MM.1S (cell line): ENCODE results near the gene LRCH4.

Experiments
- EZH2 ChIP-seq: fragments of 300-600 bp; sonication (generic); optimal IDR thresholded peaks from 2 replicates; pipeline ENCODE3; 2017; ENCODE audit warnings: low read depth, mild to moderate bottlenecking, antibody characterized with exemption, low read length, mixed read lengths
- EZH2phosphoT487 ChIP-seq: fragments of 300-600 bp; sonication (generic); IDR thresholded peaks from 2 replicates; pipeline ENCODE4 v1.6.1; 2018; ENCODE audit warnings: antibody characterized with exemption, low read length
- TF ChIP-seq, protein P1 (sequence below): fragments of 300-600 bp; sonication (generic); IDR thresholded peaks from 2 replicates; pipeline ENCODE4 v1.5.1; 2016; ENCODE audit warnings: antibody characterized with exemption, low read length, mixed read lengths

- TF ChIP-seq, protein P1, sequence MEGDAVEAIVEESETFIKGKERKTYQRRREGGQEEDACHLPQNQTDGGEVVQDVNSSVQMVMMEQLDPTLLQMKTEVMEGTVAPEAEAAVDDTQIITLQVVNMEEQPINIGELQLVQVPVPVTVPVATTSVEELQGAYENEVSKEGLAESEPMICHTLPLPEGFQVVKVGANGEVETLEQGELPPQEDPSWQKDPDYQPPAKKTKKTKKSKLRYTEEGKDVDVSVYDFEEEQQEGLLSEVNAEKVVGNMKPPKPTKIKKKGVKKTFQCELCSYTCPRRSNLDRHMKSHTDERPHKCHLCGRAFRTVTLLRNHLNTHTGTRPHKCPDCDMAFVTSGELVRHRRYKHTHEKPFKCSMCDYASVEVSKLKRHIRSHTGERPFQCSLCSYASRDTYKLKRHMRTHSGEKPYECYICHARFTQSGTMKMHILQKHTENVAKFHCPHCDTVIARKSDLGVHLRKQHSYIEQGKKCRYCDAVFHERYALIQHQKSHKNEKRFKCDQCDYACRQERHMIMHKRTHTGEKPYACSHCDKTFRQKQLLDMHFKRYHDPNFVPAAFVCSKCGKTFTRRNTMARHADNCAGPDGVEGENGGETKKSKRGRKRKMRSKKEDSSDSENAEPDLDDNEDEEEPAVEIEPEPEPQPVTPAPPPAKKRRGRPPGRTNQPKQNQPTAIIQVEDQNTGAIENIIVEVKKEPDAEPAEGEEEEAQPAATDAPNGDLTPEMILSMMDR = no peak
- TF ChIP-seq EZH2 (no peak), EZH2phosphoT487 (no peak)
Measured at GRCh38 chr7:100609958-100610357, 24.0 kb upstream of the LRCH4 start.
